Activated CD4-positive, alpha-beta T cell treated with anti-CD3 and anti-CD28 coated beads, Interleukin-2, Interleukin-6, amounts not matched to agents 100 ng/mL and 50 ng/mL, durations not matched to agents 16 hours and 8 hours (primary cell): ENCODE data around the gene ACTRT1.

Source experiments
- DNase-seq: peaks from one replicate; pipeline ENCODE4 v3.0.0-alpha.2; 2020

The ACTRT1 gene

DNA sequence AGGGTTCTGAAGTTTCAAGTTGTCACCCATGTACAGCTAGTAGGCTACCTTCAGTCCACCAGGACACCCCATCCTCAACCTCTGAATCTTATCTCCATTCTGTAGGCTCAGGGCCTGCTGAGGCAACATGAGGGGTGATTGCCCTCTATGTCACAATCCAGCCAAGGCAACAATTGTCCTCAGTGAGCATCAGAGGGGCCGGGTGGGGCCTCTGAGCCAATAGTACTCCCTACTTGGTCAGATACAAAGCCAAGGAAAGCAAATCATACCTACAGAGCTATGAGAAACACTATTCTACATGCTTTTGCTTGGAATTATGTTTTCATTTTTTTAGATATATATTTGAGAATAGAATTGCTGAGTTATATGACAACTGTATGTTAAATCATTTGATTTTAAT lies at the start of gene ACTRT1:
ACTRT1 (minus strand) TSS at position 101 of the 400 bp plus-strand sequence. CDS start 197 bp downstream, outside the sequence.
- no peak for DNase-seq

DNA sequence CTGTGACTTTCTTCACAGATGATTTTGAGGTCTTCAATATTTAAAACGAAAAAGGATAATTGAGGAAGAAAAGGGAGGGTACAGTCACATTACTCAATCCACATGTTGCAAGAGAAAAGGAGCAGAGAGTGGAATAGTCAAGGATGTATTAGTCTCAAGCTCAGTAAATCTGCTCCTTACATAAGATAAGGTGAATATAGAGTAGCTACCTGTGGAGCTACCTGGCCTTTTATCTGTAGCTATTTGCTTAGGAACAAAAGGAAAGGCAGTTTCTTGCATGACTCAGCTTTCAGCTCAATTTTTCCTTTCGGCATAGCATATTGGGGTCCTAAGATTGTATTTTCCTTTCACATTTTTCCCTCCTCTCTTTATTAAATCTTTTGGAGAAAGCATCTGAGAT lies 26.3 kb upstream of the ACTRT1 start:
- no peak for DNase-seq

DNA sequence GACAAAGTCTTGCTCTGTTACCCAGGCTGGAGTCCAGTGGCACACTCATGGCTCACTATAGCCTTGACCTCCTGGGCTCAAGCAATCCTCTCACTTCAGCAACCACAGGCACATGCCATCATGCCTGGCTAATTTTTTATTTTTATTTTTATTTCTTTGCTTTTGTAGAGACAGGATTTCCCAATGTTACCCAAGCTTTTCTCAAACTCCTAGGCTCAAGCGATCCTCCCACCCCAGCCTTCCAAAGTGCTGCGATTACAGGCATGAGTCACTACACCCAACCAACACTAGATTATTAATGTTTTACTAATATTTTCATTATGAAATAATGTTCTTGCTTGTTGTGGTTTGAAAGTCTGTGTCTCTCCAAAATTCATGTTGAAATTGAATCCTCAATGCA lies 5.2 kb upstream of the ACTRT1 start:
- no peak for DNase-seq

DNA sequence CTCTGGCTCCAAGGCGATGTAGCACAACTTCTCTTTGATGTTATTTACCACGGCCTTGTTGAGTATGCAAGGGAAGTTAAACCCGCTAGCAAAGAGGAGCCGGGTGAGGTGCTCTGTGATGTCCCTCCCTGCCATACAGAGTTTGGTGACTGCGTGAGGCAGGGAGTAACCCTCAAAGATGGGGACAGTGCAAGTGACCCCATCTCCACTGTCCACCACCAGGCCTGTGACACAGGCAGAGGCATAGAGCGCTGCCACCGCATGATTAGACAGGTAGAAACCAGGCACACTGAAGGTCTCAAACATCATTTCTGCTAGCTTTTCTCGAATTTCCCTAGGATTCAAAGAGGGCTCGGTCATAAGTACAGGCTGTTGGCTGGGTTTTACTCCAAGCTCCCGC lies 677 bp downstream of the ACTRT1 start:
- DNase-seq, result no peak

DNA sequence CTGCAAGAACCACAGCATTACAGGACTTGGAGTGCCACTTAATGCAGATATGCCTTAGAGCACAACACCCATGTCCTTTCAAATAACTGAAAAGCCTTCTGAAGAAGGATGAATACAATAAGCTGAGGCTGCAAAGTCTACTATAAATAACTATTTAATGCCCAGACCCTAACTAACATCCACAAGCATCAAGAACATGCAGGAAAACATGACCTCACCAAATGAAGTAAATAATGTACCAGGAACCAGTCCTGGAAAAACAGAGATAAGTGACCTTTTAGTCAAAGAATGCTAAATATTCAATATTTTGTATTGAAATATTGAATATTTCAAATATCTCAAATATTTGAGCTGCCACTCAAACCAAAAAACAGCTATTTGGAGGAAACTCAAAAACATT lies 16.9 kb downstream of the ACTRT1 start:
- DNase-seq, result no peak

DNA sequence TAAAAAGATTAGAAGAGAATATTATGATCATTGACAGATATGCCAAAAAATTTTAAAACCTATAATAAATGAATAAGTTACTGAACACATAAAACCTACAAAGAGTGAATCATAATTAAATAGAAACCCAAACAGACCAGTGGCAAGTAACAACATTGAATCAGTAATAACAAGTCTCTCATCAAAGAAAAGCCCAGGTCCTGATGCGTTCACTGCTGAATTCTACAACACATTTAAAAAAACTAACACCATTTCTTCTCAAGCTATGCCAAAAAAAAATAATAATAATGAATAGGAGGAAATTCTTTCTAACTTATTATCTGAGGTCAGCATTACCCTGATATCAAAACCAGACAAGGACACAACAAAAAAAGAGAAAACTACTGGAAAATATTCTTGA lies 30.6 kb downstream of the ACTRT1 start:
- no peak for DNase-seq

DNA sequence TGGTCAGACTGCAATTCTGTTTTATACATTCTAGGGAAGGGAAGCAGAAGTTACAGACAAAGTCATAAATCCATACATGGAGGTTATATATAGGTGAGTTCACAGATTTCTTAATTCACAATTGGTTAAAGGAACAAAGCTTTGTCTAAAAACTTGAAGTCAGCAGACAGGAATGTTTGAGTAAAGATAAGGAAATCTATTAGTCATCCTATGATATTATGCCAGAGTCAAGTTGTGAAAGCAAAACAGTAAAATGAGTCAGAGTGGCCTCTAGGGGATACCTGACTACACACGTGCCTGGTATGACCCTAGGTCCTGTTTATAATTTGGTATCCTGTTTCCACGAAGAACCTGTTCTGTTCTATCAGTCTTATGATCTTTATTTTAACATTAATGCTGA lies 31.5 kb downstream of the ACTRT1 start:
- DNase-seq, result no peak

DNA sequence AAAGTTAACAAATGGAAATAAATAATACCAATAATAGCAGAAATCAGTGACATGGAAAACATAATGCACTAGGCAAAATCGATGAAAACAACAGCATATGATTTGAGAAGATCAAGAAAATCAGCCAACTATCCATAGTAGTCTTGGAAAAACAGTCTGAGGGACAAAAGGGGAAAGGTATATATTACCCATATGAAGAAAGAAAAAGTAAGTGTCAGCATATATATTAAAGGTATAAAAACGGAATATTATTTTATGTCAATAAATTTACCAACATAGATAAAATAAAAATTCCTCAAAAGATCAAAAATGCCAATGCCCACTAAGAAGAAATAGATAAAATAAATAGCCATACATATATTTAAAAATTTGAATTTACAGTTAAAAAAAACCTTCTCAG lies 33.0 kb downstream of the ACTRT1 start:
- no peak for DNase-seq

DNA sequence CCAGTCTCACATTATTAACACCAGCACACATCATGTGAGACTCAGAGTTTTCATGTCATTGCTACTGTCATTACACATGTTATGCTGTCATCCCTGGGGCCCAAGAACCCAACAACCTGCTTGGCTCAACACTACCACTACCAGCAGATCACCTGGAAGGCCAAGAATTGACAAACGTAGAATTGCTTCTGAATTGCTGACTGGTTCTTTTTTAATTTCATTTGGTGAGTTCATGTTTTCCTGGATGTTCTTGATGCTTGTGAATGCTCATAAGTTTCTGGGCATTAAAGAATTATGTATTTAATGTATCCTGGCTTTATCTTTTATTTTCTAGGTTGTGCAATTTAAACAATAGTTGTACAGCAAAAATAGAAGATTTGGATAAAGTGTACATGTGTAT lies 40.2 kb downstream of the ACTRT1 start:
- DNase-seq, result no peak

DNA sequence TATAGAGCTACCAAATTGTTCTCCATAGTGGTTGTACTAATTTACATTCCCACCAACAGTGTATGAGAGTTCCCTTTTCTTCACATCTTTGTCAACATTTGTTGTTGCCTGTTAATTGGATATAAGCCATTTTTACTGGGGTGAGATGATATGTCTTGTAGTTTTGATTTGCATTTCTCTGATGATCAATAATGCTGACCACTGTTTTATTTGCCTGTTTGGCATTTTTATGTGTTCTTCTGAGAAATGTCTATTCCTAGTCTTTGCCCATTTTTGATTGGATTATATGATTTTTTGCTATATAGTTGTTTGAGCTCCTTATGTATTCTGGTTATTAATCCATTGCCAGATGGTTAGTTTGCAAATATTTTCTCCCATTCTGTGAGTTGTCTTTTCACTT lies 44.3 kb downstream of the ACTRT1 start:
- no peak for DNase-seq
